CD4-positive, alpha-beta T cell treated with Interleukin-4 for 1 hour (primary cell): Measurements from ENCODE around the gene RPS19.
"Not testable (repeated sequence)": the region's sequence is repeated elsewhere in the genome, so short reads cannot be mapped to it uniquely, and the experiment has no call there.

Source experiments
- DNase-seq, 2 donors: peaks; one replicate each; pipeline ENCODE4 v3.0.0-alpha.2; 2020 to 2022

The RPS19 gene

DNA sequence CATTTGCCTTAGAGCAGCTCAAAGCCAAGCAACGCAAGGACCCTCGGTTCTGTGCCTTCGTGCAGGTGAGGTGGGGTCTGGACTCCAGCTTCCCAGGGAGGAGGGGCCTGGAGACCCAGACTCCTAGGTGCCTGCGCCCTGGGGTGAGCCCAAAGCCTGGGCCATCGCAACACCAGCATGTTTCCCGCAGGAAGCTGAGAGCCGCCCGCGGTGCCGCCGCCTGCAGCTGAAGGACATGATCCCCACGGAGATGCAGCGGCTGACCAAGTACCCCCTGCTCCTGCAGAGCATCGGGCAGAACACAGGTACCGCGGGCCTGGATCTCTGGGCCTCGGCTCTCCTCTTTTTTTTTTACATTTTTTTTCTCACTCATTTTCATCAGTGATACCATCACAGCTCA is 42.5 kb downstream of the RPS19 start:
- no peak for DNase-seq

DNA sequence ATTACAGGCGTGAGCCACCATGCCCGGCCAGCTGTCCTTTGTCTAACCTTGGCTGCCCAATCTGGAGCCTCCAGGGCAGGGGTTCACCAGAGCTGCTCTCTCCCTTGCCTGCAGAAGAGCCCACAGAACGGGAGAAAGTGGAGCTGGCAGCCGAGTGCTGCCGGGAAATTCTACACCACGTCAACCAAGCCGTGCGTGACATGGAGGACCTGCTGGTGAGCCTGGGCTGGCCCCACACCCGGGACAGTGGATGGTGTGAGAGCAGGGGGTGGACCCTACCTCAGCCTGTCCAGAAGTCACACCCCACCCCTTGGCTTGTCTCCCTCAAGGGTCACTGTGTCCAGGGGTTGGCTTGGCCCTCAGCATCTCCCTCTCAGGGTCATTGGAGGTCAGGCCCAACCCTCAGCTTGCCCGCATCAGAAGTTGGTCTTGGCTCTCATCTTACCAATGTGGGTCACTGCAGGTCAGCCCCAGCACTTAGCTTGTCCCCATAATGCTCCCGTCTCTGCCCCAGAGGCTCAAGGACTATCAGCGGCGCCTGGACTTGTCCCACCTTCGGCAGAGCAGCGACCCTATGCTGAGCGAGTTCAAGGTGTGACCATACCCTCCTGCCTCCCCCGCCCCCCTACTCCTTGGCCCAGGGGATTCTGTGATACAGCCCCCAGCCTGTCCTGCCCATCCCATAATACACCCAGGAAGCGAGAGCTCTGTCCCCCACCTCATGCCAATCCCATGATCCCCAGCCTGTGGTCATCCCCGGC is 43.3 kb downstream of the RPS19 start:
- no peak for DNase-seq

DNA sequence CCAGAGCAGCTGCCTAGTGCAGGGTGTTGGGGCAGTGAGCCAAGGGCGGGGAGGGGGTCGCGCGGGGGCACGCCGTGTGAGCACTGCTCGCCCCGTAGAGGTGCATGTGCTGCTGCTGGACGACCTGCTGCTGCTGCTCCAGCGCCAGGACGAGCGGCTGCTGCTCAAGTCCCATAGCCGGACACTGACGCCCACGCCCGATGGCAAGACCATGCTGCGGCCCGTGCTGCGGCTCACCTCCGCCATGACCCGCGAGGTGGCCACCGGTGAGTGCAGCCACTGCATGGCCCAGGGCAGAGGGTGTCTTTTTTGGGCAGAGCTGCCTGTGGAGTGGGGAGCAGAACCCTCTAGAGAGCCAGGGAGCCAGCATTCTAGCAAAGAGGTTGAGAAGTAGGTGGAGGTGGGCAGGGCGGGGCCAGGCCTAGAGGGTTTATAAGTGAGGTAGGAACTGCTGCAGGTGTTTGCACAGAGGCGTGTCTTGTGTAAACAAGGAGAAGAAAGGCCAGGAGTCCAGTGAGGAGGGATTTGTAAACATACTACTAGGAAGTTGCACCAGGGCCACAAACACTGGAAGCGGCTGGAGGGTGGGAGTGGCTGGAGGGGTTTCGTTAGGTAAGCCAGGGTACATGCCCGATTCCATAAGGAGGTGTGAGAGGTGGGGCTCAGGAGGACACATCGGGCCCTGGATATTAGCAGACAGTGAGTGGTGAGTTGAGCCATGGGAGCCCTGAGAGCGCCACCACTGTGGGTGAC is 44.2 kb downstream of the RPS19 start:
- DNase-seq, result no peak

DNA sequence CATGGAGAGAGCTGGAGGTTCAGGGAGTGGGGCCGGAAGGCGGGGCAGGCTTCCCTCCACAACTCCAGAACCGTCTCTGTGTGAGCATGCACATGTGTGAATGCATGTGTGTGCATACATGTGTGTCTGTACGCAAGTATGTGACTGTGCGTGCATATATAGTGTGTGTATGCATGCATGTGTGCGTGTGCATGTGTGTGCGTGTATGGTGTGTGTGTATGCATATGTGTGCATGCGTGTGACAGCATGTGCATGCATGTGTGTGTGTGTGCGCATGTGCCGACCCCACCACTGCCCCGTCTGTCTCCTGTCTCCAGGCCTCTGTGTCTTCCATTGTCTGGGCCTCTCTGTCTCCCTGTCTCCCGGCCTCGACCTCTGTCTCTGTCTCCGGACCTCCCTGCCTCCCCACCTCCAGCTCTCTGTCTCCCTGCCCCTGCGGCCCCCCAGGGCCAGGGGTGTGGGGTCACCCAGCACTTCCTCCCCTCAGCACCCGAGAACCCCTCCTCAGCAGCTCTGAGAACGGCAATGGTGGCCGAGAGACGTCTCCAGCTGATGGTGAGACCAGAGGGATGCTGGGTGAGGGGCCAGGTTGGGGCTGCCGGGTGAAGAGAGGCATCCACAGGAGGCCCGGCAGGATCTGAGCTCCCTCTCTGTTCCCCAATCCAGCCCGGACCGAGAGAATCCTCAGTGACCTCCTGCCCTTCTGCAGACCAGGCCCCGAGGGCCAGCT is 45.4 kb downstream of the RPS19 start:
- DNase-seq, result no peak

DNA sequence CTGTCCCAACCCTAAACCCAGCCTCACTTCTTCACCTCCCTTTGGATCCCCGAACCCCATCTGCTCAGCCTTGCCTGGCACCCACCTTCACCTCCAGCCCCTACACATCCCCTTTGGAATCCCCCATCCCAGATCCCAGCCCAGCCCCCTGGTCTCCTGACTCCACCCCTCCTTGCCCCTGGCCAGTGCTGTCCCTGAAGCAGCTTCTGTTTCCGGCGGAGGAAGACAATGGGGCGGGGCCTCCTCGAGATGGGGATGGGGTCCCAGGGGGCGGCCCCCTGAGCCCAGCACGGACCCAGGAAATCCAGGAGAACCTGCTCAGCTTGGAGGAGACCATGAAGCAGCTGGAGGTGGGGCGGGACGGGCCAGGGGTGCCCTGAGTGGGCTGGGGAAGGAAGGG is 46.2 kb downstream of the RPS19 start:
- no peak for DNase-seq

DNA sequence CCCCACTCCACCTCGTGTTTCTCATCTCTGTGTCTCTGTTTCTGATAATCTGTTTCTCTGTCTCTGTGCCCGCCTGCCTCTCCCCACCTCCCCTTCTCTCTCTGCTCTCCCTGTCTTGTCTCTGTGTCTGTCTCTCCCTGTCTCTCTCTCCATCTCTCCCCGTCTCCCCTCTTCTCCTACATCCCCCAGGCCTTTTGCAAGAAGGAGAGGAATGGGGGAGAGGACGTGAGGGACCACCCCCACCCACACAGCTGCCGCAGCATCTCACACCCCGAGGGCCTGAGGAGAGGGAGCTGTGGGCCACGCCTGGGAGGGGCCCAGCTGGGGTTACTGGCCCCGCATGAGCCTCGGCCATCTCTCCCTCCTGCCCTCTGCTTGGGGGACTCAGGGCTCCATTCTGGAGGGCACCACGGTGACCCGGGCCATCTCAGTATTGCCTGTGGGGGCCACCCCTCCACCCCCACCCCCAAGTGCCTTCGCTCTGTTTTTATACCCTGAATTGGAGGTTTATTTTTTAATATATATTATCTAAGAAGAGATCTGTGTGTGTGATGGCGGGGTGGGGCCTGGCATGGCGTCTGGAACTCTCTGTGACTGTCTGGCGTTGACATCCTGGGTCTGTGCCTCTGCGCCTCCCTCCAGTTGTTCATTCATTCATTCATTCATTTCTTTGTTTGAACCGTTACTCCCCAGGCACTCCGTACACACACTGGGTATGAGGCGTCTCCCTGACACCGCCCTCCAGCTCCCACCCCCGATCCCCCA is 47.0 kb downstream of the RPS19 start:
- no peak for DNase-seq

DNA sequence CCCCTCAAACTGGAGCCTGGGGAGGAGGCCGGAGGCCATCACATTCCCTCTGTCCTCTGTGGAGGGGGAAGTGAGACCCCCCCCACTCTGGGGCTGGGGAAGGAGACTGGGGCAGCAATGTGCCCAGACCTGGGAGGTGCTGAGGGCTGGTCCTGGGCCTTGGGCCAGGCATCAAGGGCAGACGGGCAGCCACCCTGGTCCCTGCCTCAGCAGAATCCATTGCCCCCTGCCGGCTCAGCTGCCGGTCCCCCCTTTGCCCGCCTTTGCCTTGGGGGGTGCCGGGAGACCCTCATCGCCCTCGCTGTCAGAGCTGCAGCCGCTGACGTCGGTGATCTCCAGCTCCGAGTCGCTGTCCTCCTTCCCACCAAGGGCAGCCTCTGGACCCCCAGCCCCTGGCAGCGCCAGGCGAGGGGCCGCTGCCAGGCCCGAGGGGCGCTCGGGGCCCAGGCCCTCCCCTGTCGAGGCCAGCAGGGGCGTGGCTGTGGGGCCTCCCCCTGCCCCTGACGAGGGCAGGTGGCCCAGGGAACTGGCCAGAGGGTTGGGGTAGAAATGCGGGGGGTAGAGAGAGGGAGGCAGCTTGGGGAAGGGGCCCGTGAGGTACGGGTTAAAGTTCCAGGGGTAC is 48.0 kb downstream of the RPS19 start:
- no peak for DNase-seq

DNA sequence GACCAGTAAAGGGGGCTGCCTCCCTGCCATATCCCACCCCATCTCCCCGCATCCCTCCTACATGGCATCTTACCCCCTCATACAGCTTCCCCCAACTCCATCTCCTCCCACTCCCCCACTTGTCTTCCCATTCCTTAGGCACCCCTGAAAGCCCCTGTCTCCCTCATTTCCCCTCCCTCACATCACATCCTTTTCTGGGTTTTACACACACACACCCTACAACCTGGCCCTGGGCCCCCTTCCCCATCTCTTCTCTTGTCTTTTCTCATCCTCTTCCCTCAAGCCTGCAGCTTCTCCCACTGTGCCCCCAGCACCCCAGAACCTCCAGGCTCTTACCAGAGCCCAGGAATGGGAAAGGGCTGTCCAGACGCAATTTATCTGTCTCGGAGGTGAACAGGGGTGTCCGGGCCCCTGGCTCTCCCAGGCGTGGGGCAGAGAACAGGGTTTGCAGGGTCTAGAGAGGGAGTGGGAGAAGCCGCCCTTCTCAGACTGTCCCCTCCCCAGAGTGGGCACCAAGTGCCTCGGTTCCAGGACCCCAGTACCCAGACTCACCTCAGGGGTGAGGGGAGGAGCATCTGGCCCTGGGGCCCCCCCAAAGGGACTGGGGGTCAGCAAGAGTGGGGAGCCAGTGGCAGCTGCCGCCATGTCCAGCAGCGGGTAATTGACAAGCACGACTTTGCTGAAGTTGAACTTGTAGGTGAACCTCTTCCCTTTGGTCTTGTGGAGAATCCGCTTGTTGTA is 48.8 kb downstream of the RPS19 start:
- no peak for DNase-seq

DNA sequence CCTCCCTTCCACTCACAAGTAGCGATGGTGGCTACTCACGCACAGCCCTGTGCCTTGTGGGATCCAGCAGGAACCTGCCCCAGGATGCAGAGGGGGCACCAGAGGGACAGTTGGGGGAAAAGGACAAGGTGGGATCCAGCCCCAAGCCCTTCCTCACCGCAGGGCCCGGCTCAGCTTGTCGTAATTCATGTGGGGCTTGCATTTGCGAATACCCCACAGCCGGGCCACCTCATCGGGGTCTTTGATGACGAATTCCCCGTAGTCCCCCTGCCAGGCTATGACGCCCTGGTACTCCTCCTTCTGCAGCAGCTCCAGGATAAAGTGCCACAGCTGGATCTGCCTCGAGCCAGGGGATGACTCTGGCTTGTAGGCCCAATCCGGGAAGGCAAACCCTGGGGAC is 49.7 kb downstream of the RPS19 start:
- DNase-seq, result no peak

DNA sequence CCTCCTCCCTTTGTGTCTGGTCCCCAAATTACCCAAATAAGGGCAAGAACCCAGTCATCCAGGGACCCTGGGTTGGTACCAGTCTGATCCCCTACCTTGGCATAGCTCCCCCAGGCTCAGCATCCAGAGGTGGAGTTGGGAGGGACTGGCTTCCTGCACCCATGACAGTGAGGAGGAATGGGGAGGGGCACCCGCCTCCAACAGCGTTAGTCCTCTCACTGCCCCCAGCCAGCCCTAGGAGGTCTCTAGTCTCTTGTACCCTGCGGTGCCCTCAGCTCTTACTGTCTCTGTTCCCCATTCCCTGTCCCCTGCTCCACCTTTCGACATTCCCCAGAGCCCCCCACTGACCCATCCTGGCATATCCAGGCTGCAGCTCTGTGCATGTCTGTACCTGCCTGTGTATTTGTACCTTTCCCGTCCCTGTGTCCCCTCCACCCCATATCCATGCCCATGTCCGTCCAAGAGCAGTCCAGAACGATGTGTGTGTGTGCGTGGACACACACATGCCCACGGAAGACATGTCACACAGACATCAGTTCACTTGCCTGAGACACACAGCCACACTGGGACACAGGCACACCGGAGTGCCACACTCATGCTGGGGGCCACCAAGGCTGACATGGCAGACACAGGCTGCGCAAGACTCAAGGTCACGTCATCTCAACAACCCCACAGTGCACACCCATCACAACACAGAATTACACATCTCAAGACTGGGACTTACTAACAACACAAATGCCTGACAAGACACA is 50.4 kb downstream of the RPS19 start:
- DNase-seq, result no peak

DNA sequence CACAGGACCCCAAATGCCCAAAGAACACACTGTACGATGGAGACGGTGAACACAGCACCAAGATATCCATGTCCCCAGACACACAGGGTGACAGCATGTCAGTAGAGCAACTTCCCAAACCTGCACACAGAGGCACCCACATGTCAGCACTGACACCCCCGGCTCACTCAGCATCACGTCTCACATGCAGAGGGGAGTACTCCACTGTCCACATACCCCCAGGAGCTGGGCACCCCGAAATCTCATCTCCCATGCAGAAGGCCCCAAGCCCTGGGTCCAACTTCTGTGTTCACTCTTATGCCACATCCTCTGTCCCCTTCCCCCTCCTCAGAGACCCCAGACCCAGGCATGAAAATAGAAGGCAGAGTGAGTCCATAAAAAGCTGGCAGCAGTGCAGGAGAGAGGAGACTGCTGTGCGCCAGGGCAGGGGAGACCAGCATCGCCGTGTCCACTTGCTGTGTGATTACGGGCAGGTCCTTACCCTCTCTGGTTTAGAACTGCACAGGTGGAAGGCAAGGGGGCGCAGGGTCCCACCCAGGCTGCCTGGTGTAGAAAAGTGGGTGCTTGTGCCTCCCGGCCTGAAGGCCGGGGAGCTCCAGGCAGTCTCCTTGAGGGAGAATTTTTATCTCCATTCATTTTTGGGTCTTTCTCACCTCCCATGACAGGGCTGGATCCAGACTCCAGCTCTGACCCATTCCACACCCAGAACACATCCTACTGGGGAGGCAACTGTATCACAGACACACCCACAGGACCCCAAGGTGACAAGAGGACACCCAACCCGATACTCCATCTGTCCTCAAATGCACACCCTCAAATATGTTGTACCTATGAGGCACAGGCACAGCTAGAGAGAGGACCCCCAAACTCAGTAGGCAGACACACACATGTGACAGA is 51.2 kb downstream of the RPS19 start:
- no peak for DNase-seq

DNA sequence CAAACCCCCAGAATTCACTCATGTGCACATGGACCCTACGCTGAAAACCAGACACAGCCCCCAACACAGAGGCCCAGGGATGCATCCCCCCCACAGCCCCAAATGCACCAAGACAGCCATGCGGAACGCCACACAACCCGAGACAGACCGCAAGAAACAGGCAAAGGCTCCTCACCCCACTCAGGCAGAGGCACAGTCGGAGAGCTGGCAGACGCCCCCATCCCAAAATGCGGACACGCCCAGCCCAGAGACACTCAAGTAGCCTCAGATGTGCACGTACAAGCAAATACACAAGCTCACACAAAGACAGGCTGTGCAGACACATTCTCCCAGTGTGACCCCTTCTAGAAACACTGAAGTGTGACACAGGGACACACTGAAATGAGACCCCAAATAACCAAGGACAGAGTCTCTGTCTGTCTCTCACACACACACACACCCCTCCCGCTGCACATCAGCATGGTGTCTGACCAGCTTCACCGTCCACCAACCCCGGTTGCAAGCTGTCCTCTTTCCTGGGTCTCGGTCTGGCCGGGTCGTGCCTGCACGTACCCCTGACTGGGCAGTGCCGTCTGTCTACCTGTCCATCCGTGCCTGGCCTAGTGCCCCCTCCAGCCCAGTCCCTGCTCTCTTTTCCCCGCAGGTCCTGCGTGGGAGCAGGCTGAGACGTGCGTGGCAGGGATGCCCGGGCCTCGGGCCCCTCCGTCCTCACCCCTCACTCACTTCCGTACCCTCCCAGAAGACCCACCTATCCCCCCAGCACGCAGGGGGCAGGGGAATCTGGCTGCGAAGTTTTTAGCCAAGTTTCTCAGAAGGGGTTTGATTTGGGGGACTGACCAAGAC is 52.1 kb downstream of the RPS19 start:
- DNase-seq, result no peak

DNA sequence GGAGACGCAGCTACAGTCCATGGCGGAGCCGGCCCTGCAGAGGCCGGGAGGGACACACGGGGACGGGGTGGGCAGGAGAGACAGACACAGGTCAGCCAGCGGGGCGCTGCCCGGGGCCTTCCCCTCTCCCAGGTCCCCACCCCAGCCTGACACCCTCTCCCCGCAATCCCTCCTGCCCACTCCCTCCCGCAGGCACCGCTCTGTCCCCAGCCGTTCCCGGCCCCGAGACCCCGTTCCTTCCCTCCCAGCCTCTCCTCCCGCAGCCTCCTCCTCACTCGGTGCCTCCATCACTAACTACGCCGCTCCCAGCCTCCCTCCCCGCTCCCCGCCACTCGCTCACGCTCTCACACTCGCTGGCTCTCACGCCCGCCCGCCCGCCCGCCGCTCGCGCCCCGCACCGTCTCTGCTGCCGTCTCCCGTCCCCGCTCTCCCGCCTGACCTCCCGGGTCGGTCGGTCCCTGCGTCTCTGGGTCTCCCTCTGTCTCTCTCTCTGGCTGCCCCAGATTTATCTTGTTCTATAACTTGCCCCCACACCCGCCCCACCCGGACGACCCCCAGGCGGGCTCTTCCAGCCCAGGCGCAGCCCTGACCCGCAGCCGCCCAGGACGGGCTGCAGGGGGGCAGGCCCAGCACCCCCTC is 53.0 kb downstream of the RPS19 start:
- no peak for DNase-seq

DNA sequence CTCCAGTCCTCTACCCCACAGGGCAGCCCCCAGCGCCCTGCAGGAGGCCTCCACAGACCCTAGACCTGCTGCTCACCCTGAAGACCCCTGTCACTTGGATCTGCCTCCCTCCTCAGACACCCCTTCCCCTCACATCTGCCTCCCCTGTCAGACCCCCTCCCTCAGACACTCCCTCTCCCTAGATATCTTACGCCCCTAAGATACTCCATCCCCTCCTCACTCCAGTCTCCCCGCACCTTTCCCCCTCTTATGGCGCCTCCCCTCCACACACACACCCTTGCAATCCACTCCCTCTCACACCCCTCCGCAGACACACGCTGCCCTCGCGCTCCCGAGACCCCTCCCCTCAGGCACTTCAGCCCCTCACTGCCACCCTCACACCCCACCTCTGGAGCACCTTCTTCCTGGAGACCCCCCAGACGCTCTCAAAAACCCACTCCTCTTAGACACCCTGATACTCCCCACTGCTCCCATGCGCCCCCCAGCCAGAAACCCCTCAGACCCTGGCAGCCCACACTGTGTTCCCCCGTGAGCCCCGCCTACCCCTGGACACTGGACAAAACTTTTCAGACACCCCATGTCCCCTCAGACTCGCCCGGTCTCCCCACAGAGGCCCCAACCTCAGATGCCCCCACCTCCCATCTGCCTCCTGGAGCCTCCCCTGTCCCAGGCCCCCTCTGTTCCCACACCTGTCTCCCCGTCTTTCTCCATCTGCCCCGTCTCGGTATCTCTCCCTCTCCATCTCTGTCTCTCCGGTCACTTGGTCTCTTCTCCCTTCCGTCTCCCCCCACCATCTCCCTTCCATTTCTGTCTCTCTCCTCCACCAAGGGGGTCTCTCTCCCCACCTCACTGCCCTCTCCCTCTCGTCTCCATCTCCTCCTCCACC is 53.7 kb downstream of the RPS19 start:
- DNase-seq, result no peak

DNA sequence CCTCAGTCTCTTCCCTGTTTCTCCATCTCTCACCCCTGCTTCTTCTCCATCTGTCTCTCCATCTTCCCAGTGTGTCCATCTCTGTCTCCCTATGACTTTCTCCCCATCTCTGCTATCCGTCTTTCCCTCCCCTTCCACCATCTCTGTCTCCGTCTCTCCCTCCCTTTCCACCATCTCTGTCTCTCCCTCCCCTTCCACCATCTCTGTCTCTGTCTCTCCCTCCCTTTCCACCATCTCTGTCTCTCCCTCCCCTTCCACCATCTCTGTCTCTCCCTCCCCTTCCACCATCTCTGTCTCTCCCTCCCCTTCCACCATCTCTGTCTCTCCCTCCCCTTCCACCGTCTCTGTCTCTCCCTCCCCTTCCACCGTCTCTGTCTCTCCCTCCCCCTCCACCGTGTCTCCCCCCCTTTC is 54.4 kb downstream of the RPS19 start:
- DNase-seq, result not testable (repeated sequence)

DNA sequence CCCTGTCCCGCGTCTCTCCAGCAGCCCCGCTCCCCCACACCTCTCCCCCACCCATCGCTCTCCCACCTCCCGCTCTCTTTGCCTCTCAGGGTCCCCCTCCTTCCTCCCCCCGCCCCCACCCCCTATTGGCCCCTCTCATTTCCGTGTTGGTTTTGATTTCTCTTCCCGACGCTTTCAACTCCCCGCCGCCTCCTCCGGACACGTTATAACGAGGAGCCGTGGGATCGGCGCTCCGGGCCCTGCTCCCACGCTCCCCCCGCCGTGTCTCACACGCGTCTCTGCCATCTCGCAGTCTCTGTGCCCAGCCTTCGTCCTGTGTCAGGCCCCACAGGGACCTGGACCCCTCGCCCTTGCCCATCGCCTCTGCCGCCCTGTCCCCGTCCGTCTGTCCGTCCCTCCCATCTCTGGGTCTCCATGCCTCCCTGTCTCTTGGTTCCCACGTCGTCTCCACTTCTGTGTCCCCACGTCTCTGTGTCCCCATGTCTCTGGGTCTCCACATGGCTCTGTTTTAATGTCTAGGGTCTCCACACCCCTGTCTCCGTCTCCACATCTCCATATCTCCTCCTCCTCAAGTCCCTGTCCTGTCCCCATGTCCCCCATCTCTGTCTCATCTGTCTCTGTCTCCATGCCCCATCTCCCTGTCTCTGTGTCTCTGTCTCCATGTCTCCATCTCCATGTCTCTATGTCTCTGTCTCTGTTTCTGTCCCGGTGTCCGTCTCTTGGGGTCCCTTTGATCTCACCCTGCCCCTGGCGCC is 55.1 kb downstream of the RPS19 start:
- DNase-seq, result no peak
